Bronchial epithelial cell (primary cell): ENCODE data around the gene KLK11. TPM values are rescaled to one million over a fixed set of nuclear protein-coding genes. Genes with fewer than 3 reads are reported as not detected.

Source experiments
- DNase-seq: peaks from one replicate; pipeline ENCODE4 v3.0.0-alpha.2; 2010; ENCODE audit warnings: low read depth
- FAIRE-seq: peaks from 2 replicates; lab custom pipeline; 2011; peaks lifted over from hg19 to GRCh38; lab: Jason Lieb, UNC
- H3K27me3 ChIP-seq: 2 replicates; pipeline ENCODE4 v1.5.1; 2011; ENCODE audit warnings: low read length; ENCODE audit not compliant: control insufficient read depth, insufficient read depth
- H3K36me3 ChIP-seq: 2 replicates; pipeline ENCODE4 v1.5.1; 2011; ENCODE audit warnings: low read length; ENCODE audit not compliant: control insufficient read depth, insufficient read depth
- H3K4me3 ChIP-seq: 2 replicates; pipeline ENCODE4 v1.5.1; 2011; ENCODE audit warnings: mild to moderate bottlenecking, low read depth, low read length, control low read depth
- total RNA-seq: library from RNA; depleted of rRNA; stranded (reverse); fragments of >200 nt; gene quantifications from 2 replicates; pipeline ENCODE4 v1.2.1, GENCODE V29; 2014
- TF ChIP-seq, protein P1 (sequence below): IDR thresholded peaks from 2 replicates; pipeline ENCODE4 v1.5.1; 2011; ENCODE audit warnings: mild to moderate bottlenecking, moderate library complexity, low read length, control low read depth, inconsistent platforms; ENCODE audit not compliant: insufficient read depth, severe bottlenecking

Gene KLK11
- total RNA-seq, 1 donor from 2014 or later = 1.6 TPM

DNA sequence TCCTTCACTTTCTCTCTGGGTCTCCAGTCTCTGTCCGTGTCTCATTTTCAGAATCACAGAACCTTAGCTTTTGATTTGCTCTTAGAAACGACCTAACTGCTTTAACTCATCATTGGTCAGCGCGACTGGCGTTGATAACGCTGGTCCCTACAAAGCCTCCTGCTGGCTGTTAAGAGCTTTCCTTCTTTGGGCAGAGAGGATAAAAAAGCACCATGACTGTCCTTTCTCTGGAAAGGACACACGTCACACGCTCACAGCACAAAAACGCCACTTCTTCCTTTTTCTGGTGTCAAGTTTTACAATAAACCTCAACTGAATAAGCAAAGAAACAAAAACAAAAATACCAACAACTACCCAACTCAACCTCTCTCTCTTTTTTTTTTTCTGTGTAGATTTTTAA, 10.1 kb upstream of the KLK11 start:
- Histone ChIP-seq H3K36me3 (no peaks in the 10 kb centered on the region), H3K27me3 (peaks cover 1% of the 10 kb centered on the region), H3K4me3 (no peak overlapping the region)
- TF ChIP-seq, protein P1, sequence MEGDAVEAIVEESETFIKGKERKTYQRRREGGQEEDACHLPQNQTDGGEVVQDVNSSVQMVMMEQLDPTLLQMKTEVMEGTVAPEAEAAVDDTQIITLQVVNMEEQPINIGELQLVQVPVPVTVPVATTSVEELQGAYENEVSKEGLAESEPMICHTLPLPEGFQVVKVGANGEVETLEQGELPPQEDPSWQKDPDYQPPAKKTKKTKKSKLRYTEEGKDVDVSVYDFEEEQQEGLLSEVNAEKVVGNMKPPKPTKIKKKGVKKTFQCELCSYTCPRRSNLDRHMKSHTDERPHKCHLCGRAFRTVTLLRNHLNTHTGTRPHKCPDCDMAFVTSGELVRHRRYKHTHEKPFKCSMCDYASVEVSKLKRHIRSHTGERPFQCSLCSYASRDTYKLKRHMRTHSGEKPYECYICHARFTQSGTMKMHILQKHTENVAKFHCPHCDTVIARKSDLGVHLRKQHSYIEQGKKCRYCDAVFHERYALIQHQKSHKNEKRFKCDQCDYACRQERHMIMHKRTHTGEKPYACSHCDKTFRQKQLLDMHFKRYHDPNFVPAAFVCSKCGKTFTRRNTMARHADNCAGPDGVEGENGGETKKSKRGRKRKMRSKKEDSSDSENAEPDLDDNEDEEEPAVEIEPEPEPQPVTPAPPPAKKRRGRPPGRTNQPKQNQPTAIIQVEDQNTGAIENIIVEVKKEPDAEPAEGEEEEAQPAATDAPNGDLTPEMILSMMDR = no peak
- DNase-seq (no peak), FAIRE-seq (no peak)

DNA sequence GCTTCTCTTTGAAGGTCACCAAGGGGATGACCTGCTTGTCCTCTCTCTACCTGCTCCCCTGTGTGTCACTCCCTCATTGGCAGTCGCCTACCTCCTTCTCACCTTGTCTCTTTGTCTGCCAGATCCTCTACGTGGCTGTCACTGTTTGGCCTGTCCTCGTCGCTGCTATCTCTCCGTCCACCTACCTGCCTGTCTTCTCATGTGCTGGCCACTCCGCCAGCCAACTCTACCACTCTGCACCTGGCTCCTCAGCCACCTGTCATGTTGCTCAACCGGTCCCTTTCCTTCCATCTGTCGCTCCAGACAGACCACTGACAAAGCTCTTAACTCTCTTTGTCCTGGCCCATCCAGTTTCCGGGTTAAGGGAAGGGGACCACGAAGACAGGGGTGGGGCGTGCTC, 8.3 kb upstream of the KLK11 start, which contains the start of gene KLK12:
KLK12 (minus strand) TSS at position 299 of the 400 bp plus-strand sequence. CDS start 381 bp downstream, outside the sequence.
- H3K27me3 ChIP-seq = peaks cover 1% of the 10 kb centered on the region
- no peak for FAIRE-seq
- no peak within 1 kb of the TSS for H3K4me3 ChIP-seq
- TF ChIP-seq, protein P1 = no peak
- no peaks in the 10 kb centered on the region for H3K36me3 ChIP-seq
- DNase-seq = no peak

DNA sequence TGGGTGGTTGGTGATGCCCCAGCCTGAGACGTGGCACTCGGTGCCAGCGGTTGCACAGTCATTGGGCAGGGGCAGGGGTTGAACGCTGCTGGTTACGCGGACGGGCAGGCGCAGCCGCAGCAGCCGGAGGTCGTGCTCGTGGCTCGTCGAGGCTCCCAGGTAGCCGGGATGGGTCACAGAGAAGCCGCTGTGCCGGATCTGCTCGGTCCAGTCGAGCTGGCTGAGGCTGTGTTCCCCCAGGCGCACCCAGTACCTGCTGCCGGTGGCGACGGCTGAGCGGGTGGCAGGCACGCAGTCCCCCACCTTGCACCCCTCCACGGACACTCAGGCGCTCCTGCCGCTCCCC, 5.4 kb upstream of the KLK11 start:
- DNase-seq (no peak), FAIRE-seq (no peak)
- Histone ChIP-seq H3K36me3 (no peaks in the 10 kb centered on the region), H3K4me3 (no peak overlapping the region), H3K27me3 (peaks cover 1% of the 10 kb centered on the region)
- TF ChIP-seq, protein P1 = no peak

DNA sequence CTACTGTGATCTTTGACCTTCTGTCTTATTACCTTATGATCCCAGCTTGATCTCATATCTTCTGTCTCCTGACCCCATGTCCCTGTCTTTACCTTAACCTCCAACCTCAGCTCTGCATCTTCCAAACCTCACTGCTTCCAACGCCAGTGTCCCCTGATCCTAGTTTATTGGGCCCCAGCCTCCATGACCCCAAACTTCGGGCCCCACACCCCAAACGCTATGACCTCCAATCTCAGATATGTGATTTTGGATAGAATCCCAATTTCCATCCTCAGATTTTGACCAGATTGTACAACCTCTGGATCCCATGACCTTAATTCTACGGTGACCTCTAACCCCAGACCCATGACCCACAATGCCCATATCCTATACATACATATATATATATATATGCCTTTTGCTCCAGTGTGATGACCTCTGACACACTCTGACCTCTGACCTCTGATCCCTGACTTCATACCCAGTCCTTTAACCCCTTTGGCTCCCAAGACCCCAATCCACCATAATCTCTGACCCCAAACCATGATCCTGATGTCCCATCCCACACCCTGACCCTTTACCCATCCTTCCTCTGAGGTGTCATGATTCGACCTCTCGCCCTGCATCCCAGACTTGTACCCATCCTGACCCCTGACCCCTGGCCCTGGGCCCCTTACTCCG, 4.9 kb upstream of the KLK11 start:
- TF ChIP-seq, protein P1 = no peak
- DNase-seq (no peak), FAIRE-seq (no peak)
- H3K4me3 ChIP-seq = no peak overlapping the region
- H3K36me3 ChIP-seq = no peaks in the 10 kb centered on the region
- H3K27me3 ChIP-seq = peaks cover 2% of the 10 kb centered on the region

DNA sequence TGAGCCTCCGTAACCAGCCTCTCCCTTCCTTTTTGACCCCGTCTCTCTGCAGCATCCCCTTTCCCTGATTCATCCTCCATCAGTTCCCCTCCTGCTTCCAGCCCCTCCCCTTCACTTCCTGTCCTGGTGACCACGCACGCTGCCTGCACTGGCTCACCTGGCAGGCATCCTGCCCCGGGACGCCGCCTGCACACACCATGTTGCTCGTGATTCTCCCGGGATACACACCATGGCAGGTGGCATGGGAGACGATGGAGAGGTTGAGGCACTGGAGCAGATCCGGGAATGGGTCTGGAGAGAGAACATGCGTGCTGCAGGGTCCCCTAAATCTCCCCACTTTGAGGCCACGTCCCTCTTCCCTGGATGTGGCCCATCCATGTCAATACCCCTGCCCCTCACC, 4.2 kb upstream of the KLK11 start:
- H3K4me3 ChIP-seq = no peak overlapping the region
- H3K27me3 ChIP-seq = peaks cover 4% of the 10 kb centered on the region
- no peaks in the 10 kb centered on the region for H3K36me3 ChIP-seq
- FAIRE-seq (no peak), DNase-seq (no peak)
- TF ChIP-seq, protein P1 = no peak

DNA sequence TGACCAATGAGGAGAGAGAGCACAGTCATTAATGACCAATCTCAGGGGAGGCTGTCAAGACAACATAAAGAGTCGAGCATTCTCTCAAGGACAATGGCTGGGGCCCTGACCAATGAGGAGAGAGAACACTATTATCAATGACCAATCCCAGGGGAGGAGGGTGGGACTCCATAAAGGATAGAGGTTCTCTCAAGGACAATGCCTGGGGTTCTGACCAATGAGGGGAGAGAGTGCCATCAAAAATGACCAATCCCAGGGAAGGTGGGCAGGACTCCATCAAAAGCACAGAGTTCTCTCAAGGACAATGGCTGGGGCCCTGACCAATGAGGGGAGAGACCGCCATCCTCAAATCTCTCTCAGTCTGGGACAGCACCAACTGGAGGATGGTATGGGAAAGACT, 3.3 kb upstream of the KLK11 start:
- FAIRE-seq (no peak), DNase-seq (no peak)
- peaks cover 4% of the 10 kb centered on the region for H3K27me3 ChIP-seq
- TF ChIP-seq, protein P1 = no peak
- no peaks in the 10 kb centered on the region for H3K36me3 ChIP-seq
- H3K4me3 ChIP-seq = no peak overlapping the region
